ENCODE results near the gene MYRIP. TPM values are rescaled to one million over a fixed set of nuclear protein-coding genes. Genes with fewer than 3 reads are reported as not detected.
"Not testable (repeated sequence)": the region's sequence is repeated elsewhere in the genome, so short reads cannot be mapped to it uniquely, and the experiment has no call there.

Gene MYRIP
- total RNA-seq, 1 experiment from 2014 or later = 19.0 TPM

DNA sequence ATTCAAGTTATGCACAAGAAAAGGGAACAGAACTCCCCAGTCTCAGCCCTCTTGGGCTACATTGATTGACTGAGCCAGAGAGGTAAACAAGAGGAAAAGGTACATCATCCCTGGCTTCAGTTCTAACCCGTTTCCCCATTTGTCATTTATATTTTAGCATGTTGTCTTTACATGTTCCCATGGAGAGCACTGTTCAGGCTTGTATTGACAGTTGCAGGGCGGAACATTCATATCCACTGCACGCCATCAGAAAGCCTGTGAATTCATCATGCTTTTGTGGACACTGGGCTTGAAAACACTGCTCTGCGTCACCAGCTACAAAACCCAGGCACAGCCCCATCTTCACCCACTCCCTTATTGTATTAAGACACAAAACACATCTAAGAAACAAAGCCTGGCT lies 259.2 kb downstream of the MYRIP start:
- Histone ChIP-seq H3K27ac (ENCODE audit: low read length) (no peak overlapping the region), H3K79me2 (ENCODE audit: low read length) (peaks cover 58% of the 10 kb centered on the region), H4K20me1 (ENCODE audit: insufficient read depth, low read depth, low read length) (no peaks in the 10 kb centered on the region), H3K9me3 (ENCODE audit: low read length) (no peaks in the 10 kb centered on the region), H3K36me3 (ENCODE audit: insufficient read depth, low read length) (no peaks in the 10 kb centered on the region), H2AFZ (ENCODE audit: low read length) (no peak overlapping the region), H3K4me3 (ENCODE audit: low read length) (no peak overlapping the region), H3K9ac (ENCODE audit: low read length) (no peak overlapping the region), H3K4me2 (ENCODE audit: low read depth, low read length, poor library complexity, severe bottlenecking) (no peak overlapping the region), H3K27me3 (ENCODE audit: low read length) (no peaks in the 10 kb centered on the region), H3K9me2 (replicated peaks; ENCODE audit: insufficient read depth, low read length) (no peaks in the 10 kb centered on the region), H3K4me1 (ENCODE audit: low read length) (peaks cover 35% of the 10 kb centered on the region)
- no peak for DNase-seq

GRCh38 chr3:40070816-40071215 lies 261.4 kb downstream of the MYRIP start:
- no peaks in the 10 kb centered on the region for H3K9me2 ChIP-seq (replicated peaks; ENCODE audit: insufficient read depth, low read length)
- H3K4me1 ChIP-seq (ENCODE audit: low read length) = peaks cover 35% of the 10 kb centered on the region
- no peaks in the 10 kb centered on the region for H3K36me3 ChIP-seq (ENCODE audit: insufficient read depth, low read length)
- no peak for DNase-seq
- H3K9ac ChIP-seq (ENCODE audit: low read length) = no peak overlapping the region
- H3K4me3 ChIP-seq (ENCODE audit: low read length) = no peak overlapping the region
- no peak overlapping the region for H2AFZ ChIP-seq (ENCODE audit: low read length)
- no peaks in the 10 kb centered on the region for H4K20me1 ChIP-seq (ENCODE audit: insufficient read depth, low read depth, low read length)
- peaks cover 42% of the 10 kb centered on the region for H3K79me2 ChIP-seq (ENCODE audit: low read length)
- H3K4me2 ChIP-seq (ENCODE audit: low read depth, low read length, poor library complexity, severe bottlenecking) = no peak overlapping the region
- no peak overlapping the region for H3K27ac ChIP-seq (ENCODE audit: low read length)
- no peaks in the 10 kb centered on the region for H3K27me3 ChIP-seq (ENCODE audit: low read length)
- H3K9me3 ChIP-seq (ENCODE audit: low read length) = no peaks in the 10 kb centered on the region

- Histone ChIP-seq H3K36me3 (ENCODE audit: insufficient read depth, low read length) (no peaks in the 10 kb centered on the region), H3K9ac (ENCODE audit: low read length) (no peak overlapping the region), H2AFZ (ENCODE audit: low read length) (no peak overlapping the region), H3K27ac (ENCODE audit: low read length) (no peak overlapping the region), H3K9me3 (ENCODE audit: low read length) (no peaks in the 10 kb centered on the region), H3K4me2 (ENCODE audit: low read depth, low read length, poor library complexity, severe bottlenecking) (no peak overlapping the region), H3K9me2 (replicated peaks; ENCODE audit: insufficient read depth, low read length) (no peaks in the 10 kb centered on the region), H3K4me3 (ENCODE audit: low read length) (no peak overlapping the region), H3K79me2 (ENCODE audit: low read length) (peaks cover 37% of the 10 kb centered on the region), H3K4me1 (ENCODE audit: low read length) (peaks cover 35% of the 10 kb centered on the region), H4K20me1 (ENCODE audit: insufficient read depth, low read depth, low read length) (no peaks in the 10 kb centered on the region), H3K27me3 (ENCODE audit: low read length) (no peaks in the 10 kb centered on the region)
- DNase-seq = no peak
Observed at GRCh38 chr3:40071683-40072238, 262.4 kb downstream of the MYRIP start.

GRCh38 chr3:40073310-40074007 lies 264.1 kb downstream of the MYRIP start:
- H3K4me1 ChIP-seq (ENCODE audit: low read length) = peaks cover 20% of the 10 kb centered on the region
- DNase-seq = peak; percentile 49
- H3K9me2 ChIP-seq (replicated peaks; ENCODE audit: insufficient read depth, low read length) = no peaks in the 10 kb centered on the region
- no peak overlapping the region for H3K4me2 ChIP-seq (ENCODE audit: low read depth, low read length, poor library complexity, severe bottlenecking)
- H3K9me3 ChIP-seq (ENCODE audit: low read length) = no peaks in the 10 kb centered on the region
- no peaks in the 10 kb centered on the region for H3K27me3 ChIP-seq (ENCODE audit: low read length)
- H3K79me2 ChIP-seq (ENCODE audit: low read length) = peaks cover 28% of the 10 kb centered on the region
- H2AFZ ChIP-seq (ENCODE audit: low read length) = no peak overlapping the region
- H4K20me1 ChIP-seq (ENCODE audit: insufficient read depth, low read depth, low read length) = no peaks in the 10 kb centered on the region
- H3K27ac ChIP-seq (ENCODE audit: low read length) = no peak overlapping the region
- H3K36me3 ChIP-seq (ENCODE audit: insufficient read depth, low read length) = no peaks in the 10 kb centered on the region
- H3K9ac ChIP-seq (ENCODE audit: low read length) = no peak overlapping the region
- H3K4me3 ChIP-seq (ENCODE audit: low read length) = no peak overlapping the region

DNA sequence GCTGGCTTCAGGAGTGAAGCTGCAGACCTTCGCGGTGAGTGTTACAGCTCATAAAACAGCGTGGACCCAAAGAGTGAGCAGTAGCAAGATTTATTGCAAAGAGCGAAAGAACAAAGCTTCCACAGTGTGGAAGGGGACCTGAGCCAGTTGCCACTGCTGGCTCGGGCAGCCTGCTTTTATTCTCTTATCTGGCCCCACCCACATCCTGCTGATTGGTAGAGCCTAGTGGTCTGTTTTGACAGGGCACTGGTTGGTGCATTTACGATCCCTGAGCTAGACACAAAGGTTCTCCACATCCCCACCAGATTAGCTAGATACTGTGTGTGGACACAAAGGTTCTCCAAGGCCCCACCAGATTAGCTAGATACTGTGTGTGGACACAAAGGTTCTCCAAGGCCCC lies 267.7 kb downstream of the MYRIP start:
- H3K27me3 ChIP-seq (ENCODE audit: low read length); H4K20me1 ChIP-seq (ENCODE audit: insufficient read depth, low read depth, low read length); H3K27ac ChIP-seq (ENCODE audit: low read length); H3K4me1 ChIP-seq (ENCODE audit: low read length); H3K36me3 ChIP-seq (ENCODE audit: insufficient read depth, low read length); H3K9me2 ChIP-seq (replicated peaks; ENCODE audit: insufficient read depth, low read length); H2AFZ ChIP-seq (ENCODE audit: low read length); H3K4me3 ChIP-seq (ENCODE audit: low read length); DNase-seq; H3K4me2 ChIP-seq (ENCODE audit: low read depth, low read length, poor library complexity, severe bottlenecking); H3K9ac ChIP-seq (ENCODE audit: low read length); H3K9me3 ChIP-seq (ENCODE audit: low read length): not testable (repeated sequence)
- H3K79me2 ChIP-seq (ENCODE audit: low read length) = peaks cover 12% of the 10 kb centered on the region

- not testable (repeated sequence) for H3K27me3 ChIP-seq (ENCODE audit: low read length); H3K9ac ChIP-seq (ENCODE audit: low read length); DNase-seq; H3K9me2 ChIP-seq (replicated peaks; ENCODE audit: insufficient read depth, low read length); H3K4me1 ChIP-seq (ENCODE audit: low read length); H3K9me3 ChIP-seq (ENCODE audit: low read length); H3K4me3 ChIP-seq (ENCODE audit: low read length); H3K4me2 ChIP-seq (ENCODE audit: low read depth, low read length, poor library complexity, severe bottlenecking); H4K20me1 ChIP-seq (ENCODE audit: insufficient read depth, low read depth, low read length); H3K36me3 ChIP-seq (ENCODE audit: insufficient read depth, low read length); H3K27ac ChIP-seq (ENCODE audit: low read length); H2AFZ ChIP-seq (ENCODE audit: low read length)
- peaks cover 12% of the 10 kb centered on the region for H3K79me2 ChIP-seq (ENCODE audit: low read length)
Observed at GRCh38 chr3:40077828-40078492, 268.6 kb downstream of the MYRIP start.

GRCh38 chr3:40078590-40078989 lies 269.2 kb downstream of the MYRIP start:
- H3K4me2 ChIP-seq (ENCODE audit: low read depth, low read length, poor library complexity, severe bottlenecking) = no peak overlapping the region
- peaks cover 6% of the 10 kb centered on the region for H3K79me2 ChIP-seq (ENCODE audit: low read length)
- DNase-seq = no peak
- H3K36me3 ChIP-seq (ENCODE audit: insufficient read depth, low read length) = peaks cover 4% of the 10 kb centered on the region; the same call in 1 of the 2 replicates
- H3K4me1 ChIP-seq (ENCODE audit: low read length) = no peaks in the 10 kb centered on the region
- H3K9ac ChIP-seq (ENCODE audit: low read length) = no peak overlapping the region
- no peak overlapping the region for H3K27ac ChIP-seq (ENCODE audit: low read length)
- no peaks in the 10 kb centered on the region for H3K27me3 ChIP-seq (ENCODE audit: low read length)
- no peaks in the 10 kb centered on the region for H3K9me3 ChIP-seq (ENCODE audit: low read length)
- H2AFZ ChIP-seq (ENCODE audit: low read length) = no peak overlapping the region
- no peaks in the 10 kb centered on the region for H4K20me1 ChIP-seq (ENCODE audit: insufficient read depth, low read depth, low read length)
- no peaks in the 10 kb centered on the region for H3K9me2 ChIP-seq (replicated peaks; ENCODE audit: insufficient read depth, low read length)
- H3K4me3 ChIP-seq (ENCODE audit: low read length) = no peak overlapping the region

- DNase-seq = no peak
- H3K4me2 ChIP-seq (ENCODE audit: low read depth, low read length, poor library complexity, severe bottlenecking) = no peak overlapping the region
- no peaks in the 10 kb centered on the region for H3K27me3 ChIP-seq (ENCODE audit: low read length)
- H3K4me3 ChIP-seq (ENCODE audit: low read length) = no peak overlapping the region
- no peaks in the 10 kb centered on the region for H3K9me2 ChIP-seq (replicated peaks; ENCODE audit: insufficient read depth, low read length)
- no peaks in the 10 kb centered on the region for H4K20me1 ChIP-seq (ENCODE audit: insufficient read depth, low read depth, low read length)
- no peak overlapping the region for H2AFZ ChIP-seq (ENCODE audit: low read length)
- no peak overlapping the region for H3K27ac ChIP-seq (ENCODE audit: low read length)
- H3K4me1 ChIP-seq (ENCODE audit: low read length) = no peaks in the 10 kb centered on the region
- no peaks in the 10 kb centered on the region for H3K9me3 ChIP-seq (ENCODE audit: low read length)
- peaks cover 4% of the 10 kb centered on the region; the same call in 1 of the 2 replicates for H3K36me3 ChIP-seq (ENCODE audit: insufficient read depth, low read length)
- H3K9ac ChIP-seq (ENCODE audit: low read length) = no peak overlapping the region
- H3K79me2 ChIP-seq (ENCODE audit: low read length) = peaks cover 3% of the 10 kb centered on the region; the same call in 1 of the 2 replicates
Observed at GRCh38 chr3:40079203-40079846, 269.9 kb downstream of the MYRIP start.

Measured in Karpas-422 (cell line).